Neural progenitor cell (in vitro differentiated cells): Measurements from ENCODE around the gene CAST. TPM values are rescaled to one million over a fixed set of nuclear protein-coding genes. Genes with fewer than 3 reads are reported as not detected.
A peak's percentile ranks its signal among the peaks of the same experiment; 100 is the strongest.

ENCODE experiments used
- DNase-seq: peaks from one replicate; pipeline ENCODE4 v3.0.0-alpha.2; 2016; ENCODE audit warnings: low spot score
- H2AFZ ChIP-seq: fragments of 200-600 bp; sonication (generic); replicated peaks from 2 replicates; pipeline ENCODE4 v1.6.1; 2016; ENCODE audit warnings: antibody characterized with exemption
- H3F3A ChIP-seq: fragments of 200-600 bp; sonication (generic); 2 replicates; pipeline ENCODE4 v1.6.1; 2016; ENCODE audit warnings: antibody characterized with exemption, low read depth
- H3K27ac ChIP-seq: fragments of 200-600 bp; sonication (generic); 2 replicates; pipeline ENCODE4 v1.5.1; 2016; ENCODE audit warnings: mild to moderate bottlenecking
- H3K27me3 ChIP-seq: fragments of 200-600 bp; sonication (generic); 2 replicates; pipeline ENCODE4 v1.6.1; 2016; ENCODE audit warnings: mild to moderate bottlenecking, moderate library complexity
- H3K36me3 ChIP-seq: fragments of 200-600 bp; sonication (generic); 2 replicates; pipeline ENCODE4 v1.5.1; 2016
- H3K4me1 ChIP-seq: fragments of 200-600 bp; sonication (generic); 2 replicates; pipeline ENCODE4 v1.6.1; 2016; ENCODE audit warnings: mixed run types
- H3K4me2 ChIP-seq: fragments of 200-600 bp; sonication (generic); 2 replicates; pipeline ENCODE4 v1.6.1; 2016
- H3K4me3 ChIP-seq: fragments of 200-600 bp; sonication (generic); 2 replicates; pipeline ENCODE4 v1.5.1; 2016
- H3K79me2 ChIP-seq: fragments of 200-600 bp; sonication (generic); 2 replicates; pipeline ENCODE4 v1.6.1; 2016; ENCODE audit warnings: low read depth
- H3K9ac ChIP-seq: fragments of 200-600 bp; sonication (generic); 2 replicates; pipeline ENCODE4 v1.6.1; 2016
- H3K9me3 ChIP-seq: fragments of 200-600 bp; sonication (generic); 2 replicates; pipeline ENCODE4 v1.5.1; 2016; ENCODE audit warnings: low read depth
- H4K20me1 ChIP-seq: fragments of 200-600 bp; sonication (generic); 2 replicates; pipeline ENCODE4 v1.6.1; 2016; ENCODE audit warnings: low read depth
- H3K27ac Mint-ChIP-seq: 3 replicates; pipeline ENCODE4 v1.8.0; 2021; ENCODE audit warnings: mixed read lengths
- H3K27me3 Mint-ChIP-seq: 2 replicates; pipeline ENCODE4 v1.8.0; 2022; ENCODE audit warnings: low read depth, mild to moderate bottlenecking, inconsistent platforms, moderate library complexity, mixed read lengths; ENCODE audit not compliant: insufficient read depth
- H3K36me3 Mint-ChIP-seq: 3 replicates; pipeline ENCODE4 v1.8.0; 2021; ENCODE audit warnings: mixed read lengths
- H3K4me1 Mint-ChIP-seq: 3 replicates; pipeline ENCODE4 v1.8.0; 2021; ENCODE audit warnings: mixed read lengths
- H3K4me3 Mint-ChIP-seq: 3 replicates; pipeline ENCODE4 v1.8.0; 2021; ENCODE audit warnings: mild to moderate bottlenecking, moderate library complexity, mixed read lengths
- H3K9me3 Mint-ChIP-seq: 3 replicates; pipeline ENCODE4 v1.8.0; 2020; ENCODE audit warnings: mixed read lengths
- EZH2 ChIP-seq: fragments of 200-600 bp; sonication (generic); IDR thresholded peaks from 2 replicates; pipeline ENCODE4 v1.6.1; 2017; ENCODE audit warnings: antibody characterized with exemption, mild to moderate bottlenecking, moderate library complexity
- EZH2phosphoT487 ChIP-seq: fragments of 200-600 bp; sonication (generic); IDR thresholded peaks from 2 replicates; pipeline ENCODE4 v1.6.1; 2017; ENCODE audit warnings: antibody characterized with exemption
- total RNA-seq: library from RNA; depleted of rRNA; stranded (reverse); fragments of >200 nt; gene quantifications from 2 replicates; pipeline ENCODE4 v1.2.3, GENCODE V29; 2015; ENCODE audit warnings: low replicate concordance
- TF ChIP-seq, protein P1 (sequence below): fragments of 200-600 bp; sonication (generic); IDR thresholded peaks from 2 replicates; pipeline ENCODE4 v1.5.1; 2017; ENCODE audit warnings: antibody characterized with exemption, mild to moderate bottlenecking

Gene CAST, protein sequence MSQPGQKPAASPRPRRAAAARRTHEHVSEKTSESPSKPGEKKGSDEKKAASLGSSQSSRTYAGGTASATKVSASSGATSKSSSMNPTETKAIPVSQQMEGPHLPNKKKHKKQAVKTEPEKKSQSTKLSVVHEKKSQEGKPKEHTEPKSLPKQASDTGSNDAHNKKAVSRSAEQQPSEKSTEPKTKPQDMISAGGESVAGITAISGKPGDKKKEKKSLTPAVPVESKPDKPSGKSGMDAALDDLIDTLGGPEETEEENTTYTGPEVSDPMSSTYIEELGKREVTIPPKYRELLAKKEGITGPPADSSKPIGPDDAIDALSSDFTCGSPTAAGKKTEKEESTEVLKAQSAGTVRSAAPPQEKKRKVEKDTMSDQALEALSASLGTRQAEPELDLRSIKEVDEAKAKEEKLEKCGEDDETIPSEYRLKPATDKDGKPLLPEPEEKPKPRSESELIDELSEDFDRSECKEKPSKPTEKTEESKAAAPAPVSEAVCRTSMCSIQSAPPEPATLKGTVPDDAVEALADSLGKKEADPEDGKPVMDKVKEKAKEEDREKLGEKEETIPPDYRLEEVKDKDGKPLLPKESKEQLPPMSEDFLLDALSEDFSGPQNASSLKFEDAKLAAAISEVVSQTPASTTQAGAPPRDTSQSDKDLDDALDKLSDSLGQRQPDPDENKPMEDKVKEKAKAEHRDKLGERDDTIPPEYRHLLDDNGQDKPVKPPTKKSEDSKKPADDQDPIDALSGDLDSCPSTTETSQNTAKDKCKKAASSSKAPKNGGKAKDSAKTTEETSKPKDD
- total RNA-seq = 49.8 and 64.6 TPM in 2 replicates

DNA sequence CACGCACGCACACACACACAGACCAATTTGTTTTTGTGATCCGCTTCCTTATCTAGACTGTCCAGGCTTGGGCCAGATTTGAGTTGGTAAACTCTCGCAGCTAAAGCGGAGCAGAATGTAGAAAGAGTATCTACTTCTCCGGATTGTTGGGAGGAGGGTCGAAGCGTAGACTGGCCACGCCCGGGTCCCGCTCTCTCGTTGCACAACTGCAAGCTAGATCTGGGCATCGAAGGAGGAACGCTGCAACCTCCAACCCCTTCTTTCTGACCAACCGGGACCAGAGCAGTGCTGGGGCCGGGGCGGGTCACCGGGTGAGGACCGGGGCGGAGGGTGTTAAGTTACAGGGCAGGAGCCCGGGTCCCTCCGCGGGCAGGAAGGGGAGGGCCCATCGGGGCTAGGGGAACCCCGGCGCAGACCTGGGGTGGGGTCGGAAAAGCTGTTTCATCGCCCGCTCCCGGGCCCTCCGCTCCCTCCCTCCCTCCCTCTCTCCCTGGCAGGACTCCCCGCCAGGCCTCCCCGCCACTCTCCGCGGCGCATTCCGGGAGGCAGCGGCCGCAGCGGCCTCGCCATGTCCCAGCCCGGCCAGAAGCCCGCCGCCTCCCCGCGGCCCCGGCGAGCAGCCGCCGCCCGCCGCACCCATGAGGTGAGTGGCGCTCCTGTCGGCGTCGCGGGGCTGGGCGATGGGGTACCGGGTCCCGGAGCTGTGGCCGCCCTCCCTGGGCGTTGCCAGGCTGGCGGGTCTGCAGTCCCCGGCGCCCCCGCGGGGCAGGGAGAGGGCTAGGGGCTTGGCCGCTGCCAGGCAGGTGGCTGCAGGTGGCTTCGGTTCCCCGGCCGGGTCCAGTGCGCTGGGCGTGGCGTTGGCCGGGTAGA is at the start of gene CAST:
CAST (plus strand) TSS at position 522 of the 870 bp plus-strand sequence; CDS start at position 569, 47 bp downstream.
- H3K36me3 ChIP-seq = no peaks in the 10 kb centered on the region
- peaks cover 8% of the 10 kb centered on the region for H3K4me1 ChIP-seq
- H3K79me2 ChIP-seq = peaks cover 17% of the 10 kb centered on the region
- H3K4me3 Mint-ChIP-seq = peak within 1 kb of the TSS; percentile 97
- H2AFZ ChIP-seq = peak within 1 kb of the TSS; percentile 92
- TF ChIP-seq EZH2 (no peak), EZH2phosphoT487 (no peak)
- TF ChIP-seq, protein P1, sequence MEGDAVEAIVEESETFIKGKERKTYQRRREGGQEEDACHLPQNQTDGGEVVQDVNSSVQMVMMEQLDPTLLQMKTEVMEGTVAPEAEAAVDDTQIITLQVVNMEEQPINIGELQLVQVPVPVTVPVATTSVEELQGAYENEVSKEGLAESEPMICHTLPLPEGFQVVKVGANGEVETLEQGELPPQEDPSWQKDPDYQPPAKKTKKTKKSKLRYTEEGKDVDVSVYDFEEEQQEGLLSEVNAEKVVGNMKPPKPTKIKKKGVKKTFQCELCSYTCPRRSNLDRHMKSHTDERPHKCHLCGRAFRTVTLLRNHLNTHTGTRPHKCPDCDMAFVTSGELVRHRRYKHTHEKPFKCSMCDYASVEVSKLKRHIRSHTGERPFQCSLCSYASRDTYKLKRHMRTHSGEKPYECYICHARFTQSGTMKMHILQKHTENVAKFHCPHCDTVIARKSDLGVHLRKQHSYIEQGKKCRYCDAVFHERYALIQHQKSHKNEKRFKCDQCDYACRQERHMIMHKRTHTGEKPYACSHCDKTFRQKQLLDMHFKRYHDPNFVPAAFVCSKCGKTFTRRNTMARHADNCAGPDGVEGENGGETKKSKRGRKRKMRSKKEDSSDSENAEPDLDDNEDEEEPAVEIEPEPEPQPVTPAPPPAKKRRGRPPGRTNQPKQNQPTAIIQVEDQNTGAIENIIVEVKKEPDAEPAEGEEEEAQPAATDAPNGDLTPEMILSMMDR = no peak
- peak within 1 kb of the TSS; percentile 54 for H3K27ac Mint-ChIP-seq
- H3K27me3 Mint-ChIP-seq = peaks cover 6% of the 10 kb centered on the region
- no peak within 1 kb of the TSS for H3K9ac ChIP-seq
- no peaks in the 10 kb centered on the region for H3K9me3 ChIP-seq
- H3K27me3 ChIP-seq = peaks cover 39% of the 10 kb centered on the region
- peaks cover 26% of the 10 kb centered on the region for H4K20me1 ChIP-seq
- peaks cover 24% of the 10 kb centered on the region for H3F3A ChIP-seq
- peak; percentile 96 for DNase-seq
- peak within 1 kb of the TSS; percentile 84 for H3K4me2 ChIP-seq
- H3K4me1 Mint-ChIP-seq = peaks cover 21% of the 10 kb centered on the region
- peak within 1 kb of the TSS; percentile 87 for H3K4me3 ChIP-seq
- no peaks in the 10 kb centered on the region for H3K36me3 Mint-ChIP-seq
- no peaks in the 10 kb centered on the region for H3K9me3 Mint-ChIP-seq
- H3K27ac ChIP-seq = no peak within 1 kb of the TSS

DNA sequence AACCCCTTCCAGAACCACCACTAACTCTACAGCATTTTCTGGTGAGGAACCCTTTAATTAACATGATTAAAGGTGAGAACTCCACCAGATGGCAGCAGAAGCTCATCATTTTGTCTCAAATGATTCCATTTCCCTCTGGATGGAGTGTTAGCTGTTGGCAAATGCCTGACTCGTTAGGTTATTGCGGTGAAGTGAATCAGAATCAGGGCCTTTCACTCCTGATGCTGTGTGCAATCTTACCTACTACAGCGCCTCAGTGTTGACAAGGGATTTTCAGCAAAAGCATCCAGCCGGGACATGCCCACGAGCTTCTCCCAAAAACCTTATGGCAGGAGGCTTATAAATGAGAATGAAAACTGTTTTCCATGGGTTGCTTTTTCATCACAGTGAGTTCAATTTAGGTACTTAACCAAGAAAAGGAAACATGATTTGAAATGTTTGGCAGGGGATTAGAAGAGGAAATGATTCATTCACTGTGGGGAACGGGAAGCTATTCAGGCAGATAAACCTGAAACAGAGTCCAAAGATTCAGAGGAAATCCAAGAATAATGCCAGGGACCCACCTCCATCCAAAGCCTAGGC is 48.0 kb upstream of the CAST start:
- no peaks in the 10 kb centered on the region for H4K20me1 ChIP-seq
- H3K27me3 ChIP-seq = no peaks in the 10 kb centered on the region
- Mint-ChIP-seq H3K4me3 (no peak overlapping the region), H3K36me3 (no peaks in the 10 kb centered on the region), H3K27me3 (peaks cover 6% of the 10 kb centered on the region), H3K4me1 (peaks cover 29% of the 10 kb centered on the region), H3K27ac (no peak overlapping the region), H3K9me3 (peaks cover 18% of the 10 kb centered on the region)
- H3K79me2 ChIP-seq = no peaks in the 10 kb centered on the region
- H3K27ac ChIP-seq = no peak overlapping the region
- no peak overlapping the region for H3K4me3 ChIP-seq
- peaks cover 10% of the 10 kb centered on the region for H3K4me1 ChIP-seq
- TF ChIP-seq EZH2phosphoT487 = no peak
- TF ChIP-seq EZH2 = no peak
- TF ChIP-seq, protein P1 = peak; percentile 69
- H3K9ac ChIP-seq = no peak overlapping the region
- peak overlapping the region; percentile 23 for H2AFZ ChIP-seq
- peak; percentile 85 for DNase-seq
- H3K4me2 ChIP-seq = no peak overlapping the region
- no peaks in the 10 kb centered on the region for H3F3A ChIP-seq
- H3K36me3 ChIP-seq = no peaks in the 10 kb centered on the region
- no peaks in the 10 kb centered on the region for H3K9me3 ChIP-seq

DNA sequence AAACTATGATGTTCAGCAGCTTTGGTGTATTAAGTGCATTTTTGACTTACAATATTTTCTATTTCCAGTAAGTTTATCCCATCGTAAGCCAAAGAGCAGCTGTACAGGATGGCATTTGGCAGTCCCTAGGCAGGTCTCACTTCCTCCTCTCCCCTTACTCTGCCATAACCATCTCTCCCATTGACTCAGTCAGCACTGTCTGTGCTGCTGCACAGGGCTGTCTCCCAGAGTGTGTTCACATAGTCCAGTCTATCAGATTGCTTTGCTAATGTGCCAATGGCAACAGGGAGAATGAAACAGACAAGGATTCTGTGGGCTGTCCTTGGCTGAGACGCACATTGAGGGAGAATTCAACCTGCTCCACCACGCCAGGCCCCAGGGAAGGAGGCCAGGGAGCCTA is 47.0 kb upstream of the CAST start:
- no peak overlapping the region for H3K4me2 ChIP-seq
- H3K4me1 ChIP-seq = peaks cover 10% of the 10 kb centered on the region
- Mint-ChIP-seq H3K36me3 (no peaks in the 10 kb centered on the region), H3K27ac (no peak overlapping the region), H3K9me3 (peaks cover 13% of the 10 kb centered on the region), H3K4me3 (no peak overlapping the region), H3K4me1 (peaks cover 28% of the 10 kb centered on the region), H3K27me3 (peaks cover 6% of the 10 kb centered on the region)
- TF ChIP-seq EZH2phosphoT487 (no peak), EZH2 (no peak)
- TF ChIP-seq, protein P1 = no peak
- DNase-seq = no peak
- H4K20me1 ChIP-seq = no peaks in the 10 kb centered on the region
- H3K27ac ChIP-seq = no peak overlapping the region
- no peaks in the 10 kb centered on the region for H3F3A ChIP-seq
- no peaks in the 10 kb centered on the region for H3K9me3 ChIP-seq
- no peaks in the 10 kb centered on the region for H3K36me3 ChIP-seq
- no peak overlapping the region for H3K9ac ChIP-seq
- no peak overlapping the region for H3K4me3 ChIP-seq
- H3K79me2 ChIP-seq = no peaks in the 10 kb centered on the region
- no peak overlapping the region for H2AFZ ChIP-seq
- no peaks in the 10 kb centered on the region for H3K27me3 ChIP-seq
